Measurements from ENCODE around the gene WNT11.

WNT11 gene

DNA sequence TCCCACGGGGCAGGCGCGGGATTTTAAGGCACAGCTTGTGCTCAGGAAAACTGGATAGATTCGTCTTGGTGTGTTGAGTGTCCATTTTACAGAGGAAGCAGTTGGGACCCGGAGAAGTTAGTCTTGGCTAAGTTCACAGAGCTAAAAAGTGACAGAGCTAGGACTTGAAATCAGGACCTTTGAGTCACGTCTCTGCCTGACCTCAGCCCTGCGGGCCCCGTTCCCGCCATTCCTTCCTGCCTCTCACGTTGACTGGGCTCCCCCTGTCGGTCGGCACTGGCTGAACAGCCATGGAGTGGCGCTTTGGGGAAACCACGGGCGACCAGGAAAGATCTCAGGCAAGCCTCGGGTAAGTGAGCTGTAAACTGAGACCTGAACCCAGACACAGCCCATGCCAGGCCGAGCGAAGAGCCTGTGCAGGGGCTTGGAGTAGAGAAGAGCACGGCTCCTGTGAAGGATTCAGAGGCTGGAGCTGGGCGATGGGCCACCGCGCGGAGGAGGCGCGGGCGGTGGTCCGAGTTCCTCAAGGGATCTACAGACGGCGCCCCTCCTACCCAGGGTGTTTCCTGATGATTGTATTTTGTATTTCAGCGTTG, 54.1 kb downstream of the WNT11 start:
- no peak for FAIRE-seq

DNA sequence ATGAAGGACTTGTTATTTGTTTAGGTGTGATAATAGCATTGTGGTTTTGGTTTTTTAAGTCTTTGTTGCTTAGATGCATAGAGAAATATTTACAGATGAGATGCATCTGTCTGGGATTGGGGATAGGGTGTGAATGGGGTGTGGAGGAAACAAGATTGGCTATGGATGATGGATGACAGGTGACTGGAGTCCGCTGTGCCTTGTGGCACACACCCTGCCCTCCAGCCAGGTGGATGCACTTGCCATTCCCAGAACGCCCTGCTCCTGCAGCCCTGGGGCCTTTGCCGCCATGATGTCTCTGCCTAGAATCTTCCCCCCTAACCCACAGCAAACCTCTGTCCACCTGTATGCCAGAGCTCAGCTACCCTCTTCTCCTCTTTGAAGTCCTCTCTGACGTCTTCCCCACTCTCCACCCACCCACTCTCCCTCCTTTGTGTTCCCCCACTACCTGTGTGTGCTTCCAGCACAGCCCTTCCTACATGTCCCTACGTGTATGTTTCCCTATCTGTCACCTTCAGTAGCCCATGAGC, 54.7 kb downstream of the WNT11 start:
- no peak for FAIRE-seq

DNA sequence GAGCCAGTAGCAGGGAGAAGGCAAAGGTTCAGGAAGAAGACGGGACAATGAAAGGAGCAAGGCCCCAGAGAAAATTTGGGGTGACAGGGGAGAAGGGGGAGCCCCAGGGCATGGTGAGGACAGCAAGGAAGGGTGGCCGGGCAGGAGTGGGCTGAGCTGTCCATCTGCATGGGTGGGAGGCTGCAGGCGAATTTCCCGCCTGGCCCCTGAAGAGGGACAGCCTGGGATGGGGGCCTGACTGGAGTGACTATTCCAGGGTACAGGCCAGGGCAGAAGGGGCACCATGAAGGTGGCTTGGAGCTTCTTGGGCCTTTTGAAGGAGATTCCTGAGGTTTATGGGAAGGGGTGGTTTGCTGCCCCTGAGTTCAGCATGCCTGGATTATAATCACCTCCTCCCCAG, 56.2 kb downstream of the WNT11 start:
- no peak for FAIRE-seq

DNA sequence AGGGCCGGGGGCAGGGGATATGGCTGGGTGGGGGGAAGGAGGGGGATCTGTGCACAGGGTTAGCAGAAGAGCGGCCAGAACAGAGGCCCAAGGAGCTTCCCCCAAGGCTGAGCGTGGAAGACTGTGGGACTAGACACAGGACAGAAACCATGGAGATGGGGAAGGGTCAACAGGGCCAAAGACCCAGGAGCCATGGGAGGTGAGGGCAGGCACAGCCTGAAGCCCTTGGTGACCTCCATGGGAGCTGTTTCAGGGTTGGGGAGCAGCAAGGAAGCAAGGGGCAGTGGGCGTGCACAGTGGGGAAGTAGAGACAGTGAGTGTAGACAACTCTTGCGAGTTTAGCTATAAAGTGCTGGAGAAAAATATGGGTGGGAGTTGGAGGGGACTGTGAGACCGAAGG, 56.6 kb downstream of the WNT11 start:
- no peak for FAIRE-seq

DNA sequence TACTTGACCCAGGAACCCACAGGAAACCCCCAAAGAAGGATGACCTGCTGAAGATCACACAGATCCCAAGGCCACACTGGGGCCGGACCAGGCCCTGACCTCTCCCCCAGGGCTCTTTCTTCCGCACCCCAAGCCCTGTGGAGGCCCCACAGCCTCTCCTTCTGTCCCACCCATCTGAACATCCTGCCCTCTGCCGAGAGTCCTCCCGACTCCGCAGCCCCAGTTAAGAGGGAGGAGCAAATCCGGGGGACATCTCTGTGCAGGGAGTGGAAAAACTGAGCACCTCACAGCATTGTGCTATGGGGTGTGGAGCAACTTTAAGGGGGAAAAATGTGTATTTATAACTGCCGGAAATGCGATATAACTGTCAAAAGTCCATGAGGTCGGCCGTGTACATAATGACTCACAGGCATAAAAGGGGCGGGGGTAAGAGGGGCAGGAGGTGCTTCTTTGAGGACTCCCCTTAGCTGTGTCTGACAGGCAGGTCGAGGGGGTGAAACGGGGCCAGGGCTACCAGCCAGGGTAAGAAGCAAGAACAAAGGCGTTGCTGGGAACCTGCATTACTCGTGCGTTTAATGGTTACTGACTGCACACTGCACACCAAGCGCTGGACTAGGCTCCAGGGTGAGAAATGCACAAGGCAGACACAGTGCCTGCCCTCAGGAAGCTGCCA, 57.2 kb downstream of the WNT11 start:
- FAIRE-seq, result no peak

DNA sequence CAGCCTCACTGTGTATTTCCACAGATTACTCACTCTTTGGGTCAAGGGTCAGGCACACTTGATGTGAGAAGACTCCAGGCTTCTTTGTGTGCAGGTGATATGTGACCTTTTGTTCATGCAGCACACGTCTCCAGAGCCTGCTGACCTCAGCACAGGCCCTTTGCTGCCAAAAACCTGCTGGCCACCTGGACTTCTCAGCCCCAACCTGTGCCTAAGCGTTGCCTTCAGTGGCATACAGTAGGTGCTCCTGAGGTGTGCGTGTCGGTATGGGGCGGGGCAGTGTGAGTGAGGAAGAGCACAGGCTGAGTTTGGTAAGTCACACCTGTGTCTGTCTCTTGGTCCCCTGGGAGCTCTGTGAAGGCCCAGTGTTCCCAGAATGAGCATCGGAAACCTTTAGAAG, 58.1 kb downstream of the WNT11 start:
- FAIRE-seq, result no peak

DNA sequence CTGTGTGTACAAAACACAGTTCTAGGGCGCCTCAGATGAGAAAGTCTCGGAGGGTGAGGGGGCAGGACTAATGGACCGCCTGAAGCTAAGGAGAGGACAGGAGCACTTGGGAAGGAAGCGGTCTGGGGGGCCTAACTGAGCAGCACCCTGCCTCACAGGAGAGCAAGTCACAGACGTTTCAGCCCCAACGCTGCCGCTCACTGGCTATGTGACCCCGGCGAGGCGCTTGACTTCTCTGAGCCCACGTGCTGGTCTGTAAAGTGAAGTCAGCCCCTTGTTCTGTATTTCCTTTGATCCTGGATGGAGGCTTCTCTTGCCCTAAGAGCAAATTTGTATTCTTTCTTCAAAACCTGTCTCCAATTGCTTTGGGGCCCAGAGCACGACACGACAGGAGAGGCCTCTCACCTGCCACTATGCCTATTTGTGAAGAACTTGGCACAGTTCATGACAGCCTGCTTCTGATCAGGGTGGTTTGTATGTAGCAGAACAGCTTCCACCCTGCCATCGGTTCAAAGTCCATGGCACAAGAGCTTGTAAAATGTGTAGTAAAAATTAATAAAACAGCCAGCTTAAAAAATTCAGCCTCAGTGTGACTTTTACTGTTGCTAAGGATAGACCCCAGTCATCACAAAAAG, 59.1 kb downstream of the WNT11 start:
- FAIRE-seq, result no peak

DNA sequence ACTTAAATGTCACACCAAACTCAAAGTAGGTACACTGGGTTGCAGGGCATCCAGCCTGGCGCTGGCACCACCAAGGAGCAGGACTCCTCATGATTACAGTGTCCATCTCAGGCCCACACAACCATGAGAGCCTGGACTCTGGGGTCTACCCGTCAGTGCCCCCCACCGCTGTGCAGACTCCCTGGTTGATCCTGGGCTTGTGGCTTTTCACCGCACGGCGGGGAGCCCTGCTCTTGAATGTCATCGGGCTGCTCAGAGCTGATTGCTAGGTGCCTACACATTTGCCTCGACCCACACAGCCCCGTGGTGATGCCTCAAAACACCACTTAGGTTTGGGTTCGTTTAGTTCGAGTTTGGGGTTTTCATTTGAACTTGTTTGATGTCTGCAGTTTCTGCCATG, 63.0 kb downstream of the WNT11 start:
- no peak for FAIRE-seq

DNA sequence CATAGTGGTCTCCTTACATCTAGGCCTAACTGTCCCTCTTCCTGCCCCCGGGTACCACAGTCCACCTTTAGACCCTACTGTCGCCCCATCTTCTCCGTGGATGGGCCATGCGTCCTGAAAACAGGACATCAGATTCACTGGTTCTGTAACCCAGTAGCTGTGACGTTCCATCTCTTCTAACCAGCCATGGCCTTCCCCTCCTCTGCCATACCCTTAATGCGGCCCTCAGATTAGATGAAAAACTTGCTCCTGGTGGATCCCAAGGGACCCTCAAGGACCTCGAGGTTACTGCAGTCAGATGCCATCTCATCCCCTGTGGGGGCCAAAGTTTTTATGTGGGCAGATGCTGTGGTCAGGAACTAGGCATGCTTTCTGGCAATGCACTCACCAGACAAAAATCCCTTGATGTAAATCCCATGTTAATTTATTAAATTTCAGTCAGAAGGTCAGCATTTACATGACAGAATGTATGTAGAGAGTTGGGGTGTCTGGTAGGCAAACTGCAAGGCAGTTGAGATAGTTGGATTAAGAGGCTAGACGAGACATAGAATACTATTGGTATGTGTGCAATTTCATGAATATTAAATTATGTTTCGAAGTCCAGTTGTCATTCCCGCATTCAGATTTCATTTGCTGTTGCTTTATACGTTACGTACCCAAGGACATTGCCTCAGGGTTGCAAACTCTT, 64.3 kb downstream of the WNT11 start:
- no peak for FAIRE-seq

DNA sequence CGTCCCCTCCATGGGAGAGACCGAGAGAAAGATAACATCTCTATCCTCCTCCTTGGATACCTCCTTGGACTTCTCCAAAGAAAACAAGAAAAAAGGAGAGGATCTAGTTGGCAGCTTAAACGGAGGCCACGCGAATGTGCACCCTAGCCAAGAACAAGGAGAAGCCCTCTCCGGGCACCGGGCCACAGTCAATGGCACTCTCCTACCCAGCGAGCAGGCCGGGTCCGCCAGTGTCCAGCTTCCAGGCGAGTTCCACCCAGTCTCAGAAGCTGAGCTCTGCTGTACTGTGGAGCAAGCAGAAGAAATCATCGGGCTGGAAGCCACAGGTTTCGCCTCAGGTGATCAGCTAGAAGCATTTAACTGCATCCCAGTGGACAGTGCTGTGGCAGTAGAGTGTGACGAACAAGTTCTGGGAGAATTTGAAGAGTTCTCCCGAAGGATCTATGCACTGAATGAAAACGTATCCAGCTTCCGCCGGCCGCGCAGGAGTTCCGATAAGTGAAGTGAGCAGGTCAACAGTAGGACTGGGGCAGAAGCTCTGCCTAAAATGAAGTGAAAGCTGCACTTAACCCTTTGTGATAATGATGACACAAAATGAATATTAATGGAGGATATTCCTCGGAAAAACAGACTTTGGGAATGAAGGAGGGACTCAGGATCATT, 65.3 kb downstream of the WNT11 start:
- FAIRE-seq, result no peak

DNA sequence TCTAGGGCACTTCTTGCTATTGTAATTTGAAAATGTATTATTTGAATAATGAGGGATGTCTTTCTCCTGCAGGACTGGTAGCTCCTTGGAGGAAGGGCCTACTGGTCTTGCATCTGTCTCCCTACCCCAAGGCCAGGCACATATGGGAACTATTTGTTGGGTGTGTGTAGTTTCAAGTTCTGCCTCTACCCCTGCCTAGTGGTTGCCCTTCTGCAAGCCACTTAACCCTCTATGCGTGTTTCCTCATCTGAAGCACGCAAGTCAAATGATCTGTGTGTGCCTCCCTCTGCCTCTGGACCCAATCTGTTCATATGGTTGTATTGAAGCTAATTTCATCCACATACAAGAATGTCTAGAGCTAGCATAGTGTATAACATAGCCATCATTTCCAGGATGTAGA, 67.0 kb downstream of the WNT11 start:
- no peak for FAIRE-seq

Data from islet of Langerhans (tissue), 1 donor.